NCI-H526 treated with DMSO at 0.1 percent for 48 hours (cell line): ENCODE measurements around the gene TIMM9.
"Not testable (repeated sequence)": the region's sequence is repeated elsewhere in the genome, so short reads cannot be mapped to it uniquely, and the experiment has no call there.

Source experiments
- DNase-seq: peaks from one replicate; lab custom pipeline; 2025; lab: John Stamatoyannopoulos, UW

TIMM9 gene, protein sequence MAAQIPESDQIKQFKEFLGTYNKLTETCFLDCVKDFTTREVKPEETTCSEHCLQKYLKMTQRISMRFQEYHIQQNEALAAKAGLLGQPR

DNA sequence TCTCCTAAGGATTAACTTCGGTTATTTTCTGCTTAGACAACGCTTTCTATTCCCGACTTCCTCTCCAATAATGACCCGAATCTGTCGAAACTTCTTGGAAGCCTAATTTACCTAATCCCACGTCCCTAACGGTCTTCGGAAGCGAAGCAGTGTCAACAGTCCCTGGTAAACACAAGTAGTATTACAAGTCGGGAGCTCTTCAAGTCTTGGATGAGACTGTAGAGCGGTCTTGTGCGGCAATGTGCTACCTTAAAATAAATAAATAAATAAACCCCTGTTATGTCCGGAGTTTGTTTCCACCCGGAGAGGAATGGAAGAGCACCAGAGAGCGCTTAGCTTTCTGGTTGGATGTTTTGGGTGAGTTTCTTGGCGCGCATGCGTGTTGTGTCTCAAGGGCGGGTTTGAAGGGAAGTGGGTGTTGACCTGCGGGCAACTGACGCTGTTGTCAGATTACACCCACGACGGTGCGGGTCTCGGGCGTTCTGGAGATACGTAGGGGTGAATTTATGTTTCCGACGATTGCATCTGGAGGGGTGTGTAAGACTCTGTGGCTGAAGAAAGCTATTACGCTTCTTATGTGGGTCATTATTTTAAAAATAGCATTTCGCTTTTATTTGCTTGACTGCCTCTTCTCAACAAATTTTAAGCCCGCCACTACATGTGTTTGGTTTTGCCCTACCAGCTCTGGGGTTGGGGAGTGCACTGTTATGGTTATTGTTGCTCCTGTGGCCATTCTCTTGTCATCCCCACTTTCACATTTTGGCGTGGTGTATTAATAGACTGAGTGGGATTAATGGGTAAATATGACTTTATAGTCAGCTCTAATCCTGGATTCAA lies at the start of gene TIMM9, which contains the start of gene KIAA0586:
Gene TIMM9 (minus strand): TSS at position 251 of the 837 bp plus-strand sequence. CDS start 15,586 bp downstream, outside the sequence.
Gene KIAA0586 (plus strand): TSS at position 439 of the 837 bp plus-strand sequence. CDS start 546 bp downstream, outside the sequence.
- DNase-seq: peak; percentile 97

GRCh38 chr14:58476320-58476719 lies 49.0 kb upstream of the TIMM9 start:
- no peak for DNase-seq

GRCh38 chr14:58469309-58469708 lies 42.0 kb upstream of the TIMM9 start:
- DNase-seq: no peak

- DNase-seq: no peak
These were observed 40.2 kb upstream of the TIMM9 start for GRCh38 chr14:58467575-58467974.

- no peak for DNase-seq
These were observed 39.1 kb upstream of the TIMM9 start for GRCh38 chr14:58466459-58466858.

GRCh38 chr14:58465421-58465820 lies 38.1 kb upstream of the TIMM9 start:
- DNase-seq: no peak

- DNase-seq: no peak
These were observed 37.3 kb upstream of the TIMM9 start for GRCh38 chr14:58464652-58465051.

- DNase-seq: no peak
These were observed 35.8 kb upstream of the TIMM9 start for GRCh38 chr14:58463147-58463546.

DNA sequence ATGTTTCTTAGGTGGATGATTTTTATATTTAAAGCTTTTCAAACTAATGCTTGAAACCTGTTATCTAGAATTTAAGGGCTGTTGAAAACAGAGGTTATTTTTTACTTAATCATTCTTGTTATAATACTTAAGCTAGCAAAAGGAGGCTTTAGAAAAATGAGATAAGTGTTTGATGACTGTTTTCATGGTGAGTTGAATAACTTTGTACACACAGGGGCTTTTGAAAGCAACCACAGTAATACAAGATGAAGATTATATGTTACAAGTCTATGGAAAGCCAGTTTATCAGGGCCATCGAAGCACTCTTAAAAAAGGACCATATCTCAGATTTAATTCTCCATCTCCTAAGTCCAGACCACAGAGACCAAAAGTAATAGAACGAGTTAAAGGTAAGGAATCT lies 33.4 kb upstream of the TIMM9 start:
- DNase-seq: no peak

GRCh38 chr14:58455593-58456265 lies 28.4 kb upstream of the TIMM9 start:
- no peak for DNase-seq

DNA sequence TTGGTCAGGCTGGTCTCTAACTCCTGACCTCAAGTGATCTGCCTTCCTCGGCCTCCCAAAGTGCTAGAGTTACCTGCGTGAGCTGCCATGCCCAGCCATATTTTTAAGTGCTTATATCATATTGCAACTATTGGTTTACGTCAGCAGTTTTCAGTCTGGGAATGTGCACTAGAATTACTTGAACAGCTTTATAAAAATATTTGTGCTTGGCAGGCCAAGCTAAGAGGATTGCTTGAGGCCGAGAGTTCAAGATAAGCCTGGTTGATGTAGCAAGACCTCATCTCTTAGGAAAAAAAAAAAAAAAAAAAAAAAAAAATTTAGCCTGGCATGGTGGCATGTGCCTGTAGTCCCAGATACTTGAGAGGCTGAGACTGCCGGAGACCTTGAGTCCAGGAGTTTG lies 17.3 kb upstream of the TIMM9 start:
- DNase-seq: no peak

DNA sequence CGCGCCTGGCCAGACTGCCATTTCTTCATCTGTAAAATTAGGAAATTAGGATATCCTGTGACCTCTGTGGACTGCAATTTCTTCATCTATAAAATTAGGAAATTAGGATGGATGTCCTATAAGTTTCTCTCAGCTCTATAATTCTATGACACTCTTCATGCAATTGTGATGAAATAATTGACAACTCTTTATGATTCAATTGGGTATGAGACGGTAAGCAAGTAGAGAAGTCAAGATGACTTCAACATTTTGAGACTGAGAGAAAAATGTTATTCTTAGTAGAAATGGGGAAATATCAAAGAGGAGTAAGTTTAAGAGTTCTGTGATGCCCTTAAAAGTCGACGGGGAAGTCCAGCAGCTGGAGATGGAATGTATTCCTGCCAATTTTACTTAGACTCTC lies 12.1 kb upstream of the TIMM9 start:
- no peak for DNase-seq

GRCh38 chr14:58430156-58430555 lies 2.8 kb upstream of the TIMM9 start:
- DNase-seq: no peak

- peak; percentile 56 for DNase-seq
These were observed 870 bp upstream of the TIMM9 start for GRCh38 chr14:58428118-58428683.

DNA sequence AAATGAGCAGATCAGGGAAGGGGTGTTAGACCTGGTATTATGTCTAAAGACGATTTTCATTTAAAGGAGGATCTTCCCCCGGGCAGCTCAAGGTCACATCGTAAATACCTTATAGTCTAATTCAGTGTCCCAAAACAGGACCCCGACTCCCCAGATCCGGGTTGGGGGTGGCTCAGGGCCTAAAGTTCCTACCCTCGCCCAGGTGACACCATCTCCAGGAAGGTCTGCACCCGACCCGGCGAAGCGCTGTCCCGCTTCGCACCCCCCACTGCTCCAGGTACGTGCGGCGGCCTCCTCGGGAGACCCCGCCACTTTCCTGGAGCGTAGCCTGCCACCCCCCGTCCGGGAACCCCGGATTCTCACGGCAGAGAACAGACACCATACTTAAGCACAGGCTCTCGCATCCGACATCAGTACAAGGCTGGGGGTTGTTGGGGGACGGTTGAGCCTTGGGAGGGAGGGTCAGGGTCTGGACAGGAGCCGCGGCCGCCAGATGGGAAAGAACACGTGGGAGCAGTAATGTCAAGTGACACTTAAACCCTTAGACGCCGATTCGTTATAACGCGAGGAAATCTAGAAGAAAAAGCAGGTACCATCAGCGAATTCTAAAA lies 556 bp downstream of the TIMM9 start:
- DNase-seq: peak; percentile 77

DNA sequence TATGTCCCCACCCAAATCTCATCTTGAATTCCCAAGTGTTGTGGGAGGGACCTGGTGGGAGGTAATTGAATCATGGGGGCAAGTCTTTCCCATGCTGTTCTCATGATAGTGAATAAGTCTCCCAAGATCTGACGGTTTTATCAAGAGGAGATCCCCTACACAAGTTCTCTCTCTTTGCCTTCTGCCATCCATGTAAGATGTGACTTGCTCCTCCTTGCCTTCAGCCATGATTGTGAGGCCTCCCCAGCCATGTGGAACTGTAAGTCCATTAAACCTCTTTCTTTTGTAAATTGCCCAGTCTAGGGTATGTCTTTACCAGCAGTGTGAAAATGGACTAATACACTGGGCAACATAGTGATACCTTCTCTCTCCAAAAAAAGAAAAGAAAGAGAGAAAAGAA lies 10.4 kb downstream of the TIMM9 start:
- not testable (repeated sequence) for DNase-seq

- no peak for DNase-seq
These were observed 11.4 kb downstream of the TIMM9 start for GRCh38 chr14:58415636-58416547.

DNA sequence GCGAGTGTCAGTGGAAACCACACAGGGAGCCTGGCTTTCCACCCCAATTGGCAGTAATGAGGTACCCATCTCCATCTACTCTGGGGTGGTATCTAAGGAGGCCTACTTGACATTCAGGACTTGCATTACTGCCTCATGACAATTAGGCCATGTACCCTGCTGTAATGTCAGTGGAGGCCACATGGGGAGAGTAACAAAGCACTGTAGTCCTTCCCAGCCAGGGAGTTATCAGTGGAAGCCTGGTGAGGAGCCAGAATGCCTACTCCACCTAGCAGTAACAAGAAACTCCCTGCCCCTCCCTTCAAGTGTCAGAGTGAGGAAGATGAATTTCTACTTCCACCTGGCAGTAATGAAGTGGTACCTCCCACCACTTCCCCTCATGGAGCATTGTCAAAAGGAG lies 12.5 kb downstream of the TIMM9 start:
- no peak for DNase-seq

DNA sequence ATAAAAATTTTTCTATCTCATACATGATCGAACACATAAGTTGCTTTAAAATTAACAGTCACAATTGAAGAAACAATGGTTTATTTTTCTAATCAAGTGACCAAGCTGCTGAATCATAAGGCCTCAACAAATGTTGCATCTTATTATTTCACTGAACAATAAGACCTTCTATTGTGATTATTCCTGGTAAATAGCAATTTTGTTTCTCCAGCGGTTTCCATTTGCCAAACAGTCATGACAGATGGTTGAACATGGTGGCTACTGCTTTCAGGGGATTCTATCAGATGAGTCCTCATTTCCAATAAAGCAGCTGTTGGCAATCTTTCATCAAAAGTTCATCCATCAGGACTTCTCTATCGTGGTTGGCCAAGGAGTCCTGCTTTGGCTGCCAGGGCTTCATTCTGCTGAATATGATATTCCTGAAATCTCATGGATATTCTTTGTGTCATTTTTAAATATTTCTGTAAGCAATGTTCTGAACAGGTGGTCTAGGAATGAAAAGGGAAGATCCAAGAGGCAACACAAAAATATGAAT lies 18.6 kb downstream of the TIMM9 start:
- no peak for DNase-seq

GRCh38 chr14:58401587-58401986 lies 25.7 kb downstream of the TIMM9 start:
- no peak for DNase-seq

GRCh38 chr14:58398895-58399294 lies 28.4 kb downstream of the TIMM9 start:
- no peak for DNase-seq
